GM12872 (cell line): ENCODE measurements around the gene MED29.

Source experiments
- CTCF ChIP-seq: IDR thresholded peaks from 3 replicates; pipeline ENCODE4 v1.5.1; 2011; ENCODE audit warnings: low read depth, mild to moderate bottlenecking, low read length, moderate library complexity; ENCODE audit not compliant: insufficient read depth

The MED29 gene

GRCh38 chr19:39412100-39412866, 21.1 kb downstream of the MED29 start, which contains the start of gene PLEKHG2:
Gene PLEKHG2 (plus strand): TSS chr19:39412669. CDS start chr19:39414087, 1,418 bp downstream.
- peak; percentile 81 for TF ChIP-seq CTCF

- TF ChIP-seq CTCF = no peak
These were observed 21.7 kb downstream of the MED29 start for GRCh38 chr19:39412867-39413271.

GRCh38 chr19:39413272-39413910, 22.2 kb downstream of the MED29 start:
- no peak for TF ChIP-seq CTCF

GRCh38 chr19:39413911-39414608, 22.9 kb downstream of the MED29 start:
- TF ChIP-seq CTCF = peak; percentile 32; the same call in 1 of the 3 replicates

- TF ChIP-seq CTCF = no peak
These were observed 24.2 kb downstream of the MED29 start for GRCh38 chr19:39415111-39416046.

GRCh38 chr19:39416152-39417120, 25.3 kb downstream of the MED29 start:
- no peak for TF ChIP-seq CTCF
